Measurements from ENCODE around the gene MIPOL1.

MIPOL1 gene

DNA sequence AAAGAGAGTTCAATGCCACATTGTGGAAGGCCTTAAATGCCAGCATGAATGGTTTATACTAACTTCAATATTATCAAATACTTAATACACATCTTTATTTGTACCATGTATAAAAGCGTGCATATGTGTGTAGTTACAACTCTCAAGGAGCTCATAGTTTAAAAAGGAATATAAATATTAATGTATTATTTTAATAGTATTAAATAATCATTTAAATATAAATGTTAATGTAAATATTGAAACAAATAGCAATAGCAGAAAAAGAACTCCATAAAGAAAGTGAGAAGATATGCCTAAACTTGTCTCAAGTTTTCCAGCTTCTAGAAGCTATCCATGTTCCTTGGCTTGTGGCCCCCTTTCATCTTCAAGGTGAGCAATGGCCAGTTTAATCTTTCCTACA is 215.3 kb downstream of the MIPOL1 start:
- Histone ChIP-seq H3K4me1 (ENCODE audit: control insufficient read depth, insufficient read depth, low read length) (no peaks in the 10 kb centered on the region), H3K36me3 (ENCODE audit: insufficient read depth, low read length) (no peaks in the 10 kb centered on the region), H3K4me2 (ENCODE audit: low read length) (no peak overlapping the region), H3K4me3 (ENCODE audit: low read length) (no peak overlapping the region), H3K9ac (ENCODE audit: low read depth, low read length) (no peak overlapping the region), H3K9me3 (replicated peaks; ENCODE audit: low read length) (no peaks in the 10 kb centered on the region), H3K27me3 (ENCODE audit: control insufficient read depth, insufficient read depth, low read length) (no peaks in the 10 kb centered on the region)

GRCh38 chr14:37413504-37414003 is 215.8 kb downstream of the MIPOL1 start:
- Histone ChIP-seq H3K4me1 (ENCODE audit: control insufficient read depth, insufficient read depth, low read length) (no peaks in the 10 kb centered on the region), H3K36me3 (ENCODE audit: insufficient read depth, low read length) (no peaks in the 10 kb centered on the region), H3K9ac (ENCODE audit: low read depth, low read length) (no peak overlapping the region), H3K4me2 (ENCODE audit: low read length) (no peak overlapping the region), H3K9me3 (replicated peaks; ENCODE audit: low read length) (no peaks in the 10 kb centered on the region), H3K27me3 (ENCODE audit: control insufficient read depth, insufficient read depth, low read length) (no peaks in the 10 kb centered on the region), H3K4me3 (ENCODE audit: low read length) (no peak overlapping the region)

GRCh38 chr14:37416264-37416663 is 218.5 kb downstream of the MIPOL1 start:
- no peaks in the 10 kb centered on the region for H3K27me3 ChIP-seq (ENCODE audit: control insufficient read depth, insufficient read depth, low read length)
- no peak overlapping the region for H3K4me3 ChIP-seq (ENCODE audit: low read length)
- no peak overlapping the region for H3K9ac ChIP-seq (ENCODE audit: low read depth, low read length)
- H3K4me2 ChIP-seq (ENCODE audit: low read length), result no peak overlapping the region
- H3K4me1 ChIP-seq (ENCODE audit: control insufficient read depth, insufficient read depth, low read length), result no peaks in the 10 kb centered on the region
- H3K9me3 ChIP-seq (replicated peaks; ENCODE audit: low read length), result no peaks in the 10 kb centered on the region
- H3K36me3 ChIP-seq (ENCODE audit: insufficient read depth, low read length), result no peaks in the 10 kb centered on the region

DNA sequence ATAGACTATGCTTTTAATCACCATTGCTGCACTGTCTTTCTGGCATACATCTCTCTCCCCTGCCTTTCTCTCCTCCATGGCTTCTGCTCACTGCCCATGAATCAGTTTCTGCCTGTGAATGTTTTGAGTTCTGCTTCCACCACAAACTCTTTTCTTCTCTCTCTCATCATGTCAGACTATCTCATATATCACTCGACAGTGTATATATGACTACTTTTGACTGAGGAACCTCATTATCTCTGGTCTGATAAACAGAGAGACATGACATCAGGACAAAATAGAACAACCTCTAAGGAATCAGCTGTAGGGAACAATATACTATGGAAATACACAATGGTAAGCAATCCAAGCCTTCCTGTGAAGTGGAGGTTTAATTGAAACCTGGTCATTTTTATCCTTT is 219.4 kb downstream of the MIPOL1 start:
- no peak overlapping the region for H3K4me2 ChIP-seq (ENCODE audit: low read length)

DNA sequence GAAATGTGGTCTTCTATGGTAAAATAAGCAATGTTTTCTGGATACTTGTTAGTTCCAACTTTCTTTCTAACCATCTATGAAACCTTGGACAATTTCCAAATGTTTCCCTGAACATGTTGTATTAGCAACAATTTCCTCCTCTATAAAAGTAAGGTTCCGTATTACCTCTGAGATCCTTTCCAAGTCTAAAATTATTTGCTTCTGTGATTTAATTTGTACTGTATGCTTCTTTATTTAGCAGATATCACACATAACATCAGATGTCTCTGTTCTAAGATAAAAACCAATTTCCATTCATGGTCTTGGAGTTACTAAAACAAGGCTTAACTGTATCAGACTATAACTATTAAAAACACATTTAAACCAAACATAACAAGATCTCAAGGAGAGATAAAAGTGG is 220.1 kb downstream of the MIPOL1 start:
- H3K36me3 ChIP-seq (ENCODE audit: insufficient read depth, low read length), result no peaks in the 10 kb centered on the region
- no peak overlapping the region for H3K4me3 ChIP-seq (ENCODE audit: low read length)
- H3K4me1 ChIP-seq (ENCODE audit: control insufficient read depth, insufficient read depth, low read length), result no peaks in the 10 kb centered on the region
- no peak overlapping the region for H3K9ac ChIP-seq (ENCODE audit: low read depth, low read length)
- H3K27me3 ChIP-seq (ENCODE audit: control insufficient read depth, insufficient read depth, low read length), result no peaks in the 10 kb centered on the region
- H3K9me3 ChIP-seq (replicated peaks; ENCODE audit: low read length), result no peaks in the 10 kb centered on the region
- H3K4me2 ChIP-seq (ENCODE audit: low read length), result no peak overlapping the region

More for the DNA sequence above, 219.4 kb downstream of the MIPOL1 start:
- H3K4me3 ChIP-seq (ENCODE audit: low read length), result no peak overlapping the region
- no peaks in the 10 kb centered on the region for H3K4me1 ChIP-seq (ENCODE audit: control insufficient read depth, insufficient read depth, low read length)
- H3K27me3 ChIP-seq (ENCODE audit: control insufficient read depth, insufficient read depth, low read length), result no peaks in the 10 kb centered on the region
- no peaks in the 10 kb centered on the region for H3K9me3 ChIP-seq (replicated peaks; ENCODE audit: low read length)
- no peak overlapping the region for H3K9ac ChIP-seq (ENCODE audit: low read depth, low read length)
- no peaks in the 10 kb centered on the region for H3K36me3 ChIP-seq (ENCODE audit: insufficient read depth, low read length)

DNA sequence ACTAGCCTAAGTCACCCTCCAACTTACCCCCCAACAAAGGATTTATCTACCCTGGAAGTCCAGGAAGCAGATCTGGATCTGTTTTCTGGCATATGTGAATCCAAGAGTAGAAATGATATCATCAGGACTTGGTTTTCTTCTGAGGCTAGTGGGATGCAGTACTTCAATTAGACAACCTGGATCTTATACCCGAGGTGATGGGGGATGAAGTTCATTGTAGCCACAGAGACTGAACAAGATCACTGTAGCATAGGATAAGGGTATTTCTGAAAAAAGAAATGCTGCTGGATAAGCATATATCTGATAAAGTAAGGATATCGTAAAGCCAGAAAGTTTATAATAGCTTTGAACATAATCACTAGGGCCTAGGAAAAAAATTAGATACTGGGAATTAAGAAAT is 222.9 kb downstream of the MIPOL1 start:
- no peaks in the 10 kb centered on the region for H3K27me3 ChIP-seq (ENCODE audit: control insufficient read depth, insufficient read depth, low read length)
- H3K4me3 ChIP-seq (ENCODE audit: low read length), result no peak overlapping the region
- H3K36me3 ChIP-seq (ENCODE audit: insufficient read depth, low read length), result no peaks in the 10 kb centered on the region
- H3K9me3 ChIP-seq (replicated peaks; ENCODE audit: low read length), result no peaks in the 10 kb centered on the region
- H3K9ac ChIP-seq (ENCODE audit: low read depth, low read length), result no peak overlapping the region
- H3K4me2 ChIP-seq (ENCODE audit: low read length), result peak overlapping the region; percentile 59
- H3K4me1 ChIP-seq (ENCODE audit: control insufficient read depth, insufficient read depth, low read length), result no peaks in the 10 kb centered on the region

DNA sequence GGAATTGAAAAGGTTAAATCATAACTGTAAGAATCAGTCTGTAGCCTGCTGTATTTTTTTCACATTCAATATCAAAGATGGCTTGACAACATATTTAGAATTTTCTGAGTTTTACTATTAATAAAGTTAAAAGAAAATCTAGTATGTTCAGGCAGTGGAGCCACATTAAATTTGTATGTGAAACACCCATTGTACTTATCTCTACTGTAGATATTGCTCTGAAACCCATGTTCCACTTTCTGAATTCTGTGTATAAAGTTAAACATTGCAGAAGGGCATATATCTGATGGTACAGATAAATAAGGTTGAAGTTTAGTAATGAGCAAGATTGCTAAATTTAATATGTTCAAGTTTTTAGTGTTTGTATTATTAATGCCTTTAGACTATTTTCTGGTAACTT is 224.6 kb downstream of the MIPOL1 start:
- Histone ChIP-seq H3K36me3 (ENCODE audit: insufficient read depth, low read length) (no peaks in the 10 kb centered on the region), H3K4me2 (ENCODE audit: low read length) (no peak overlapping the region), H3K9ac (ENCODE audit: low read depth, low read length) (no peak overlapping the region), H3K4me3 (ENCODE audit: low read length) (no peak overlapping the region), H3K27me3 (ENCODE audit: control insufficient read depth, insufficient read depth, low read length) (no peaks in the 10 kb centered on the region), H3K4me1 (ENCODE audit: control insufficient read depth, insufficient read depth, low read length) (no peaks in the 10 kb centered on the region), H3K9me3 (replicated peaks; ENCODE audit: low read length) (no peaks in the 10 kb centered on the region)

GRCh38 chr14:37422748-37423147 is 225.0 kb downstream of the MIPOL1 start:
- no peaks in the 10 kb centered on the region for H3K27me3 ChIP-seq (ENCODE audit: control insufficient read depth, insufficient read depth, low read length)
- no peak overlapping the region for H3K4me2 ChIP-seq (ENCODE audit: low read length)
- no peaks in the 10 kb centered on the region for H3K9me3 ChIP-seq (replicated peaks; ENCODE audit: low read length)
- H3K4me3 ChIP-seq (ENCODE audit: low read length), result no peak overlapping the region
- no peaks in the 10 kb centered on the region for H3K4me1 ChIP-seq (ENCODE audit: control insufficient read depth, insufficient read depth, low read length)
- no peak overlapping the region for H3K9ac ChIP-seq (ENCODE audit: low read depth, low read length)
- no peaks in the 10 kb centered on the region for H3K36me3 ChIP-seq (ENCODE audit: insufficient read depth, low read length)

GRCh38 chr14:37428954-37429353 is 231.2 kb downstream of the MIPOL1 start:
- Histone ChIP-seq H3K9me3 (replicated peaks; ENCODE audit: low read length) (no peaks in the 10 kb centered on the region), H3K36me3 (ENCODE audit: insufficient read depth, low read length) (no peaks in the 10 kb centered on the region), H3K27me3 (ENCODE audit: control insufficient read depth, insufficient read depth, low read length) (no peaks in the 10 kb centered on the region), H3K4me3 (ENCODE audit: low read length) (no peak overlapping the region), H3K4me1 (ENCODE audit: control insufficient read depth, insufficient read depth, low read length) (no peaks in the 10 kb centered on the region), H3K9ac (ENCODE audit: low read depth, low read length) (no peak overlapping the region), H3K4me2 (ENCODE audit: low read length) (no peak overlapping the region)

GRCh38 chr14:37429618-37430017 is 231.9 kb downstream of the MIPOL1 start:
- Histone ChIP-seq H3K9ac (ENCODE audit: low read depth, low read length) (no peak overlapping the region), H3K36me3 (ENCODE audit: insufficient read depth, low read length) (no peaks in the 10 kb centered on the region), H3K4me3 (ENCODE audit: low read length) (no peak overlapping the region), H3K4me2 (ENCODE audit: low read length) (no peak overlapping the region), H3K27me3 (ENCODE audit: control insufficient read depth, insufficient read depth, low read length) (no peaks in the 10 kb centered on the region), H3K9me3 (replicated peaks; ENCODE audit: low read length) (no peaks in the 10 kb centered on the region), H3K4me1 (ENCODE audit: control insufficient read depth, insufficient read depth, low read length) (no peaks in the 10 kb centered on the region)

DNA sequence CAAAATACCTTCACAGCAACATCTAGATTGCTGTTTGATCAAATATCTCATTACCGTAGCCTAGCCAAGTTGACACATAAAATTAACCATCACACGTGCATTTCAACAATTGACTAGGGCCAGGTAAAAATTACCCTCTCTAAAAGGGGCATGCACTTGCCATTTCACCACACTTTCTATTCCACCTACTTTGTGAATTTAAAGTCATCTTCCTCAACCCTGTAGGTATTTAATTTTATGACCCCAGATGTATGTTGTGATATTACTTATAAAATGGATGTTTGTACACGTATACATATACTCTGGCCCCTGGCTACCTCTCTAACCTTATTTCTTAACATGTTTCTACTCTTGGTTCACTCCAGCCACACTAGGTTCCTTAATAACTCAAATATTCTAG is 237.1 kb downstream of the MIPOL1 start:
- H3K9me3 ChIP-seq (replicated peaks; ENCODE audit: low read length), result no peaks in the 10 kb centered on the region
- H3K27me3 ChIP-seq (ENCODE audit: control insufficient read depth, insufficient read depth, low read length), result no peaks in the 10 kb centered on the region
- H3K9ac ChIP-seq (ENCODE audit: low read depth, low read length), result no peak overlapping the region
- H3K36me3 ChIP-seq (ENCODE audit: insufficient read depth, low read length), result no peaks in the 10 kb centered on the region
- H3K4me1 ChIP-seq (ENCODE audit: control insufficient read depth, insufficient read depth, low read length), result no peaks in the 10 kb centered on the region
- H3K4me3 ChIP-seq (ENCODE audit: low read length), result no peak overlapping the region
- H3K4me2 ChIP-seq (ENCODE audit: low read length), result no peak overlapping the region

GRCh38 chr14:37436519-37436918 is 238.8 kb downstream of the MIPOL1 start:
- Histone ChIP-seq H3K9me3 (replicated peaks; ENCODE audit: low read length) (no peaks in the 10 kb centered on the region), H3K4me1 (ENCODE audit: control insufficient read depth, insufficient read depth, low read length) (no peaks in the 10 kb centered on the region), H3K27me3 (ENCODE audit: control insufficient read depth, insufficient read depth, low read length) (no peaks in the 10 kb centered on the region), H3K9ac (ENCODE audit: low read depth, low read length) (no peak overlapping the region), H3K4me3 (ENCODE audit: low read length) (no peak overlapping the region), H3K36me3 (ENCODE audit: insufficient read depth, low read length) (no peaks in the 10 kb centered on the region), H3K4me2 (ENCODE audit: low read length) (no peak overlapping the region)

Data from skeletal muscle satellite cell (primary cell).